Amygdala (tissue), 56 donors: Measurements from ENCODE around the gene SLBP.

Source experiments
- DNase-seq, 56 donors: peaks; one replicate each; lab custom pipeline; 2025; lab: John Stamatoyannopoulos, UW

Gene SLBP

GRCh38 chr4:1658581-1658980 is 53.5 kb downstream of the SLBP start:
- DNase-seq: no peak

GRCh38 chr4:1658146-1658545 is 54.0 kb downstream of the SLBP start:
- DNase-seq: no peak

GRCh38 chr4:1656986-1657385 is 55.1 kb downstream of the SLBP start:
- DNase-seq: no peak

GRCh38 chr4:1656132-1656531 is 56.0 kb downstream of the SLBP start:
- no peak for DNase-seq

GRCh38 chr4:1655676-1656075 is 56.4 kb downstream of the SLBP start:
- DNase-seq: no peak

- no peak for DNase-seq
Measured at GRCh38 chr4:1655081-1655480, 57.0 kb downstream of the SLBP start.

GRCh38 chr4:1654216-1654955 is 57.7 kb downstream of the SLBP start:
- DNase-seq: no peak

- DNase-seq: no peak
Measured at GRCh38 chr4:1653776-1654175, 58.3 kb downstream of the SLBP start.

- DNase-seq: no peak
Measured at GRCh38 chr4:1652088-1652487, 60.0 kb downstream of the SLBP start.

GRCh38 chr4:1651609-1652008 is 60.5 kb downstream of the SLBP start:
- DNase-seq: no peak

GRCh38 chr4:1648962-1649361 is 63.2 kb downstream of the SLBP start:
- no peak for DNase-seq

GRCh38 chr4:1647432-1647831 is 64.7 kb downstream of the SLBP start:
- no peak for DNase-seq

GRCh38 chr4:1646690-1647089 is 65.4 kb downstream of the SLBP start:
- peak in 1 of 56 donors; percentile 5 for DNase-seq

GRCh38 chr4:1644891-1645657 is 67.0 kb downstream of the SLBP start:
- DNase-seq: peak; percentile 11 to 94 (median 74)

GRCh38 chr4:1643971-1644735 is 68.0 kb downstream of the SLBP start:
- DNase-seq: no peak
